ENCODE data around the gene ART4.

ART4 gene

GRCh38 chr12:14810167-14810952 lies 33.0 kb downstream of the ART4 start:
- no peak for DNase-seq

GRCh38 chr12:14803830-14804160 lies 39.5 kb downstream of the ART4 start:
- no peak for DNase-seq

- peak; percentile 69 to 78 for DNase-seq
These were observed 40.1 kb downstream of the ART4 start, which contains the start of the genes C12orf60 and WBP11 for GRCh38 chr12:14803011-14803829. TSS of gene C12orf60 (plus strand) at chr12:14803670. CDS start at chr12:14822936, 19,266 bp downstream. TSS of gene WBP11 (minus strand) at chr12:14803478. CDS start at chr12:14801383, 2,095 bp downstream.

- DNase-seq: no peak
These were observed 40.7 kb downstream of the ART4 start for GRCh38 chr12:14802721-14803010.

GRCh38 chr12:14802247-14802646 lies 41.1 kb downstream of the ART4 start:
- no peak for DNase-seq

GRCh38 chr12:14795028-14795448 lies 48.3 kb downstream of the ART4 start:
- DNase-seq: no peak

- DNase-seq: no peak
These were observed 57.8 kb downstream of the ART4 start for GRCh38 chr12:14785568-14785967.

GRCh38 chr12:14784471-14784870 lies 58.9 kb downstream of the ART4 start:
- no peak for DNase-seq

GRCh38 chr12:14782756-14783155 lies 60.6 kb downstream of the ART4 start:
- no peak for DNase-seq

- DNase-seq: no peak
These were observed 61.8 kb downstream of the ART4 start for GRCh38 chr12:14781563-14781962.

- no peak for DNase-seq
These were observed 62.5 kb downstream of the ART4 start for GRCh38 chr12:14780859-14781258.

- no peak for DNase-seq
These were observed 63.5 kb downstream of the ART4 start for GRCh38 chr12:14779834-14780233.

GRCh38 chr12:14777271-14777670 lies 66.1 kb downstream of the ART4 start:
- no peak for DNase-seq

GRCh38 chr12:14776236-14776961 lies 66.9 kb downstream of the ART4 start:
- DNase-seq: no peak

- DNase-seq: no peak
These were observed 67.7 kb downstream of the ART4 start for GRCh38 chr12:14775636-14775980.

Data from stimulated activated CD4-positive, alpha-beta T cell treated with anti-CD3 and anti-CD28 coated beads, Interleukin-2, amount 100 ng/mL, for 48 hours (primary cell).